ENCODE results near the gene ZFR. TPM values are rescaled to one million over a fixed set of nuclear protein-coding genes. Genes with fewer than 3 reads are reported as not detected.

ZFR gene
- polyA plus RNA-seq, 3 donors, result 29.8 to 81.8 (median 62.3) TPM

DNA sequence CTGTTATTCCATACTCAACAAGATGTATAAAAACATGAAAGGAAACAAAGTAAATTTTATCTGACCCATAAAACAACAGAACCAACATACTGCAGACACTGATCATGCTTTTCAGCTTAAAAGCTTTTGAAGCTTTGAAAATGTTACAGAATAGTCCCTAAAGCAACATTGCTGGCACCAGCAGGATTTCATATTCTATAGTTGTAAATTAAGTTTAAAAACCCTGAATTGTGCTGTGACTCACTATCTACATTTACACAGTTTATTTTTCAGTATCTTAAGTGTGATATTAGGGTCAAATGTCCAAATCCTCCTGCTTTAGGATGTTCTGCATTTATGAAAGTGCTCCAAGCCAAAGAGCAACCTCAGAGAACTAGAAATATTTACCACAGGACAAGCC is 59.9 kb downstream of the ZFR start:
- no peak overlapping the region for H3K4me2 ChIP-seq (replicated peaks; ENCODE audit: extremely low read depth, low read length, poor library complexity, severe bottlenecking)
- Mint-ChIP-seq H3K9me3 (no peaks in the 10 kb centered on the region), H3K27me3 (ENCODE audit: low read depth in 3 of 3) (no peaks in the 10 kb centered on the region), H3K4me3 (no peak overlapping the region), H3K4me1 (peaks cover 17% of the 10 kb centered on the region), H3K27ac (no peak overlapping the region), H3K36me3 (peaks cover 65 to 79% of the 10 kb centered on the region in 2 donors)
- no peak overlapping the region for H3K9ac ChIP-seq (ENCODE audit: insufficient read depth, low read length, poor library complexity, severe bottlenecking)
- H3K27me3 ChIP-seq (ENCODE audit: control insufficient read depth in 2 of 2, insufficient read depth in 2 of 2, low read length in 2 of 2), result no peaks in the 10 kb centered on the region
- H3K27ac ChIP-seq (ENCODE audit: low read depth in 1 of 2, low read length in 2 of 2), result no peak overlapping the region
- intact Hi-C loops (cut with micrococcal nuclease), result loop anchor here in 1 of 2 donors (10.0 kb wide), 1 partner anchor 60 kb away; the partner anchor contains the start of gene ZFR
- H3K9me3 ChIP-seq (replicated peaks in 1 of 2; ENCODE audit: control insufficient read depth in 1 of 2, insufficient read depth in 1 of 2, low read length in 2 of 2), result no peaks in the 10 kb centered on the region
- H2AFZ ChIP-seq (ENCODE audit: insufficient read depth, low read depth, low read length, poor library complexity, severe bottlenecking), result no peak overlapping the region
- no peak for TF ChIP-seq CTCF (IDR thresholded peaks at IDR 0.05)
- peaks cover 86 to 95% of the 10 kb centered on the region in 2 donors for H3K36me3 ChIP-seq (replicated peaks in 1 of 2; ENCODE audit: control insufficient read depth in 1 of 2, insufficient read depth in 2 of 2, low read length in 2 of 2)
- H4K20me1 ChIP-seq (ENCODE audit: insufficient read depth, low read length), result no peaks in the 10 kb centered on the region
- peaks cover 33% of the 10 kb centered on the region for H3K79me2 ChIP-seq (ENCODE audit: insufficient read depth, low read length)
- H3K4me3 ChIP-seq (replicated peaks in 1 of 3; ENCODE audit: low read depth in 2 of 3, low read length in 3 of 3), result no peak overlapping the region
- no peak for DNase-seq
- peaks cover 20 to 24% of the 10 kb centered on the region in 2 donors for H3K4me1 ChIP-seq (ENCODE audit: control insufficient read depth in 1 of 2, insufficient read depth in 2 of 2, low read length in 2 of 2)

DNA sequence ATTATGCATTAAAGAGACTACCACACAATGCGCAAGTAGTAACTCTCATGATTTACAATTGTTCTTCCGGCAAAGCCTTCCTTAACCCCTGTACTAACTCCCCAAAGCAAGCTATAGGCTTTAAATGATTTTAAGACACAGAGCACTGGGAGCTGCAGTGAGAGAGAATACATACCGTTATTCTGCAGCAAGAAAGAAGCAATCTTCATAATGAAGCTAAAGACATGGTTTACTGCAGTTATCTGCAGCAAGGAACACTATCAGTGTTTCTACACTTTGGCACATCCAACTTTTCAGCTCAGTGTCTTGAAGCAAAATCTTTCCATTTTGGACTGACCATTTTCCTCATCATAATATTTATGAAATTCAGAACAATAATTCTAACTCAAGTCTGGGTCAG is 61.0 kb downstream of the ZFR start:
- no peak overlapping the region for H3K27ac Mint-ChIP-seq
- intact Hi-C loops (cut with micrococcal nuclease), result loop anchor here in 1 of 2 donors (10.0 kb wide), 1 partner anchor 61 kb away; the partner anchor contains the start of gene ZFR
- Histone ChIP-seq H3K79me2 (ENCODE audit: insufficient read depth, low read length) (peaks cover 28% of the 10 kb centered on the region), H3K27me3 (ENCODE audit: control insufficient read depth in 2 of 2, insufficient read depth in 2 of 2, low read length in 2 of 2) (no peaks in the 10 kb centered on the region), H3K9ac (ENCODE audit: insufficient read depth, low read length, poor library complexity, severe bottlenecking) (no peak overlapping the region), H3K9me3 (replicated peaks in 1 of 2; ENCODE audit: control insufficient read depth in 1 of 2, insufficient read depth in 1 of 2, low read length in 2 of 2) (no peaks in the 10 kb centered on the region), H3K27ac (ENCODE audit: low read depth in 1 of 2, low read length in 2 of 2) (no peak overlapping the region), H3K4me1 (ENCODE audit: control insufficient read depth in 1 of 2, insufficient read depth in 2 of 2, low read length in 2 of 2) (peaks cover 12 to 15% of the 10 kb centered on the region in 2 donors), H3K36me3 (replicated peaks in 1 of 2; ENCODE audit: control insufficient read depth in 1 of 2, insufficient read depth in 2 of 2, low read length in 2 of 2) (peaks cover 88 to 96% of the 10 kb centered on the region in 2 donors), H3K4me3 (replicated peaks in 1 of 3; ENCODE audit: low read depth in 2 of 3, low read length in 3 of 3) (no peak overlapping the region), H2AFZ (ENCODE audit: insufficient read depth, low read depth, low read length, poor library complexity, severe bottlenecking) (no peak overlapping the region), H4K20me1 (ENCODE audit: insufficient read depth, low read length) (no peaks in the 10 kb centered on the region), H3K4me2 (replicated peaks; ENCODE audit: extremely low read depth, low read length, poor library complexity, severe bottlenecking) (no peak overlapping the region)
- no peak for DNase-seq
- H3K27me3 Mint-ChIP-seq (ENCODE audit: low read depth in 3 of 3), result no peaks in the 10 kb centered on the region
- peaks cover 65 to 79% of the 10 kb centered on the region in 2 donors for H3K36me3 Mint-ChIP-seq
- peaks cover 10% of the 10 kb centered on the region for H3K4me1 Mint-ChIP-seq
- TF ChIP-seq CTCF (IDR thresholded peaks at IDR 0.05), result no peak
- no peak overlapping the region for H3K4me3 Mint-ChIP-seq
- no peaks in the 10 kb centered on the region for H3K9me3 Mint-ChIP-seq
- 83% methylated on average over 1 of the region's 3 CpGs for WGBS (ENCODE audit: insufficient coverage)

All from CD14-positive monocyte (primary cell).